ENCODE data around the gene COA8.

GRCh38 chr14:103517721-103518421, 44.9 kb upstream of the COA8 start:
- TF ChIP-seq REST (IDR thresholded peaks at IDR 0.05; ENCODE audit: low read depth, low read length), result no peak
- TF ChIP-seq CTCF (IDR thresholded peaks at IDR 0.05), result no peak
- no peak for TF ChIP-seq EZH2phosphoT487 (IDR thresholded peaks at IDR 0.05; ENCODE audit: borderline replicate concordance, low read depth)
- no peak for TF ChIP-seq NRF1 (IDR thresholded peaks at IDR 0.05; ENCODE audit: low read depth, low read length)
- no peak for TF ChIP-seq POLR2AphosphoS5 (IDR thresholded peaks at IDR 0.05; ENCODE audit: low read depth, low read length)
- TF ChIP-seq EP300 (IDR thresholded peaks at IDR 0.05; ENCODE audit: borderline replicate concordance in 1 of 2, low read depth in 1 of 2, low read length in 1 of 2), result no peak
